CD8-positive, alpha-beta memory T cell (primary cell): Measurements from ENCODE around the gene ATAD2B. TPM values are rescaled to one million over a fixed set of nuclear protein-coding genes. Genes with fewer than 3 reads are reported as not detected.

Experiments
- CTCF ChIA-PET: fragments of 350-600 bp; sonication (Branson Sonifier 250); formaldehyde crosslinking; loops from one replicate; lab custom pipeline; 2021; ENCODE audit warnings: antibody characterized with exemption; lab: Charles Lee
- POLR2A ChIA-PET: fragments of 350-600 bp; sonication (Branson Sonifier 250); formaldehyde crosslinking; loops from one replicate; lab custom pipeline; 2021; ENCODE audit warnings: antibody characterized with exemption; lab: Charles Lee
- DNase-seq, 5 donors: peaks; one replicate each; pipeline versions ENCODE4 v3.0.0 to v3.0.0-alpha.2; 2020 to 2022; ENCODE audit warnings: mixed read lengths in 1 of 5
- H3K27ac ChIP-seq: one replicate; pipeline ENCODE4 v1.7.0; 2013; ENCODE audit warnings: low read depth, mild to moderate bottlenecking, low read length, moderate library complexity
- H3K27me3 ChIP-seq: 2 replicates; pipeline ENCODE4 v1.7.0; 2013; ENCODE audit warnings: low read length, mild to moderate bottlenecking; ENCODE audit not compliant: insufficient read depth, poor library complexity, severe bottlenecking
- H3K36me3 ChIP-seq: 2 replicates; pipeline ENCODE4 v1.7.0; 2013; ENCODE audit warnings: mild to moderate bottlenecking, low read length, moderate library complexity; ENCODE audit not compliant: insufficient read depth
- H3K4me1 ChIP-seq: 2 replicates; pipeline ENCODE4 v1.7.0; 2013; ENCODE audit warnings: mild to moderate bottlenecking, low read length, moderate library complexity; ENCODE audit not compliant: insufficient read depth
- H3K4me3 ChIP-seq: 2 replicates; pipeline ENCODE4 v1.7.0; 2013; ENCODE audit warnings: mild to moderate bottlenecking, low read length
- H3K9me3 ChIP-seq: 2 replicates; pipeline ENCODE4 v1.7.0; 2013; ENCODE audit warnings: mild to moderate bottlenecking, low read length
- H3K27ac Mint-ChIP-seq, 8 donors: one replicate each; pipeline ENCODE4 v1.8.0; 2020 to 2021; ENCODE audit warnings: mixed read lengths in 8 of 8, mild to moderate bottlenecking in 6 of 8, inconsistent platforms in 3 of 8, moderate library complexity in 3 of 8
- H3K27me3 Mint-ChIP-seq, 2 donors: one replicate each; pipeline ENCODE4 v1.8.0; 2020 to 2021; ENCODE audit warnings: mixed read lengths in 2 of 2, mild to moderate bottlenecking in 1 of 2, moderate library complexity in 1 of 2
- H3K36me3 Mint-ChIP-seq, 3 donors: one replicate each; pipeline ENCODE4 v1.8.0; 2020 to 2021; ENCODE audit warnings: mixed read lengths in 3 of 3, inconsistent platforms in 1 of 3, mild to moderate bottlenecking in 1 of 3
- H3K4me1 Mint-ChIP-seq, 3 donors: one replicate each; pipeline ENCODE4 v1.8.0; 2020 to 2021; ENCODE audit warnings: mixed read lengths in 3 of 3, inconsistent platforms in 1 of 3, mild to moderate bottlenecking in 1 of 3
- H3K4me3 Mint-ChIP-seq, 7 donors: one replicate each; pipeline ENCODE4 v1.8.0; 2020 to 2021; ENCODE audit warnings: mixed read lengths in 7 of 7, mild to moderate bottlenecking in 6 of 7, moderate library complexity in 4 of 7, inconsistent platforms in 2 of 7
- H3K9me3 Mint-ChIP-seq, 5 donors: one replicate each; pipeline ENCODE4 v1.8.0; 2020 to 2022; ENCODE audit warnings: mixed read lengths in 5 of 5, mild to moderate bottlenecking in 3 of 5, moderate library complexity in 2 of 5, inconsistent platforms in 1 of 5
- polyA plus RNA-seq: library from polyadenylated mRNA; unstranded; fragments of 300-500 nt; fragmentation: Illumina TruSeq; gene quantifications from one replicate; pipeline ENCODE4 v1.2.3, GENCODE V29; 2021
- total RNA-seq, 2 experiments: library from RNA; stranded (reverse); gene quantifications; one replicate each; pipeline ENCODE4 v1.2.3, GENCODE V29; 2021

Gene ATAD2B
- total and polyA plus RNA-seq, 3 experiments from 2014 or later = 10.4 to 16.8 (median 15.4) TPM

- Histone ChIP-seq H3K4me3 (no peak overlapping the region), H3K4me1 (no peaks in the 10 kb centered on the region), H3K27me3 (no peaks in the 10 kb centered on the region), H3K27ac (no peak overlapping the region), H3K36me3 (peaks cover 9% of the 10 kb centered on the region), H3K9me3 (no peaks in the 10 kb centered on the region)
- no peaks in the 10 kb centered on the region for H3K27me3 Mint-ChIP-seq
- no peak overlapping the region for H3K4me3 Mint-ChIP-seq
- H3K36me3 Mint-ChIP-seq = peaks cover 20 to 63% (median 33%) of the 10 kb centered on the region in 3 donors
- peak overlapping the region in 3 of 8 donors; percentile 23 to 74 (median 47) for H3K27ac Mint-ChIP-seq
- ChIA-PET POLR2A (no interaction called here), CTCF (no interaction called here)
- no peaks in the 10 kb centered on the region for H3K9me3 Mint-ChIP-seq
- no peak for DNase-seq
- peaks cover 0 to 3% (median 2%) of the 10 kb centered on the region in 3 donors for H3K4me1 Mint-ChIP-seq
These were observed 158.9 kb downstream of the ATAD2B start for GRCh38 chr2:23767876-23768621.

- Histone ChIP-seq H3K9me3 (no peaks in the 10 kb centered on the region), H3K4me1 (peaks cover 7% of the 10 kb centered on the region), H3K27me3 (no peaks in the 10 kb centered on the region), H3K4me3 (no peak overlapping the region), H3K27ac (no peak overlapping the region), H3K36me3 (peaks cover 21% of the 10 kb centered on the region)
- no peak overlapping the region for H3K4me3 Mint-ChIP-seq
- no peak for DNase-seq
- H3K27ac Mint-ChIP-seq = peak overlapping the region in 2 of 8 donors; percentile 22 to 36
- ChIA-PET CTCF (interaction anchor here (1.4 kb wide), 1 partner anchor 8 kb away, joined by 4 read pairs; no protein-coding TSS in a partner anchor), POLR2A (no interaction called here)
- peaks cover 9 to 22% (median 15%) of the 10 kb centered on the region in 3 donors for H3K4me1 Mint-ChIP-seq
- H3K27me3 Mint-ChIP-seq = no peaks in the 10 kb centered on the region
- H3K9me3 Mint-ChIP-seq = no peaks in the 10 kb centered on the region
- peaks cover 7 to 57% (median 33%) of the 10 kb centered on the region in 3 donors for H3K36me3 Mint-ChIP-seq
These were observed 164.8 kb downstream of the ATAD2B start for GRCh38 chr2:23762141-23762540.

GRCh38 chr2:23761638-23762037, 165.3 kb downstream of the ATAD2B start:
- H3K9me3 ChIP-seq = no peaks in the 10 kb centered on the region
- H3K4me1 Mint-ChIP-seq = peaks cover 9 to 22% (median 19%) of the 10 kb centered on the region in 3 donors
- peak overlapping the region in 4 of 8 donors; percentile 11 to 66 (median 23) for H3K27ac Mint-ChIP-seq
- H3K9me3 Mint-ChIP-seq = no peaks in the 10 kb centered on the region
- no peaks in the 10 kb centered on the region for H3K27me3 Mint-ChIP-seq
- no peak overlapping the region for H3K4me3 ChIP-seq
- no peak overlapping the region for H3K27ac ChIP-seq
- H3K27me3 ChIP-seq = no peaks in the 10 kb centered on the region
- no peak for DNase-seq
- H3K36me3 ChIP-seq = peaks cover 26% of the 10 kb centered on the region
- POLR2A ChIA-PET = no interaction called here
- peaks cover 7 to 59% (median 29%) of the 10 kb centered on the region in 3 donors for H3K36me3 Mint-ChIP-seq
- CTCF ChIA-PET = no interaction called here
- H3K4me3 Mint-ChIP-seq = no peak overlapping the region
- peaks cover 7% of the 10 kb centered on the region for H3K4me1 ChIP-seq

- Mint-ChIP-seq H3K27me3 (no peaks in the 10 kb centered on the region), H3K9me3 (no peaks in the 10 kb centered on the region), H3K4me3 (no peak overlapping the region), H3K36me3 (peaks cover 7 to 64% (median 23%) of the 10 kb centered on the region in 3 donors), H3K4me1 (peaks cover 7 to 22% (median 20%) of the 10 kb centered on the region in 3 donors), H3K27ac (no peak overlapping the region)
- H3K27me3 ChIP-seq = no peaks in the 10 kb centered on the region
- H3K36me3 ChIP-seq = peaks cover 28% of the 10 kb centered on the region
- POLR2A ChIA-PET = no interaction called here
- no peaks in the 10 kb centered on the region for H3K9me3 ChIP-seq
- H3K4me1 ChIP-seq = peaks cover 7% of the 10 kb centered on the region
- no peak for DNase-seq
- CTCF ChIA-PET = no interaction called here
- H3K4me3 ChIP-seq = no peak overlapping the region
- no peak overlapping the region for H3K27ac ChIP-seq
These were observed 166.2 kb downstream of the ATAD2B start for GRCh38 chr2:23760736-23761135.

GRCh38 chr2:23757686-23758433, 169.1 kb downstream of the ATAD2B start:
- Mint-ChIP-seq H3K9me3 (no peaks in the 10 kb centered on the region), H3K4me3 (no peak overlapping the region), H3K4me1 (peaks cover 8 to 20% (median 17%) of the 10 kb centered on the region in 3 donors), H3K27ac (peak overlapping the region in 3 of 8 donors; percentile 5 to 46 (median 6)), H3K36me3 (peaks cover 15 to 74% (median 31%) of the 10 kb centered on the region in 3 donors), H3K27me3 (no peaks in the 10 kb centered on the region)
- CTCF ChIA-PET = no interaction called here
- peaks cover 7% of the 10 kb centered on the region for H3K4me1 ChIP-seq
- H3K4me3 ChIP-seq = no peak overlapping the region
- H3K9me3 ChIP-seq = no peaks in the 10 kb centered on the region
- H3K27me3 ChIP-seq = no peaks in the 10 kb centered on the region
- no peak overlapping the region for H3K27ac ChIP-seq
- POLR2A ChIA-PET = no interaction called here
- peaks cover 28% of the 10 kb centered on the region for H3K36me3 ChIP-seq
- DNase-seq = no peak

- CTCF ChIA-PET = no interaction called here
- H3K27me3 ChIP-seq = no peaks in the 10 kb centered on the region
- Mint-ChIP-seq H3K27ac (peak overlapping the region in 1 of 8 donors; percentile 44), H3K36me3 (peaks cover 15 to 77% (median 27%) of the 10 kb centered on the region in 3 donors), H3K9me3 (no peaks in the 10 kb centered on the region), H3K27me3 (no peaks in the 10 kb centered on the region), H3K4me3 (no peak overlapping the region), H3K4me1 (peaks cover 4 to 11% (median 6%) of the 10 kb centered on the region in 3 donors)
- no peak overlapping the region for H3K27ac ChIP-seq
- peaks cover 4% of the 10 kb centered on the region for H3K4me1 ChIP-seq
- no peak for DNase-seq
- H3K9me3 ChIP-seq = no peaks in the 10 kb centered on the region
- peaks cover 30% of the 10 kb centered on the region for H3K36me3 ChIP-seq
- POLR2A ChIA-PET = no interaction called here
- no peak overlapping the region for H3K4me3 ChIP-seq
These were observed 170.2 kb downstream of the ATAD2B start for GRCh38 chr2:23756593-23757292.

GRCh38 chr2:23754970-23755369, 172.0 kb downstream of the ATAD2B start:
- Histone ChIP-seq H3K36me3 (peaks cover 28% of the 10 kb centered on the region), H3K4me3 (no peak overlapping the region), H3K27me3 (no peaks in the 10 kb centered on the region), H3K4me1 (no peaks in the 10 kb centered on the region), H3K27ac (no peak overlapping the region), H3K9me3 (no peaks in the 10 kb centered on the region)
- ChIA-PET CTCF (no interaction called here), POLR2A (no interaction called here)
- Mint-ChIP-seq H3K9me3 (no peaks in the 10 kb centered on the region), H3K36me3 (peaks cover 15 to 83% (median 28%) of the 10 kb centered on the region in 3 donors), H3K27me3 (no peaks in the 10 kb centered on the region), H3K27ac (peak overlapping the region in 1 of 8 donors; percentile 52), H3K4me1 (peaks cover 0 to 5% (median 1%) of the 10 kb centered on the region in 3 donors), H3K4me3 (no peak overlapping the region)
- DNase-seq = no peak
